Smooth muscle cell of the brain vasculature (primary cell): Measurements from ENCODE around the gene IGF2R.
A peak's percentile ranks its signal among the peaks of the same experiment; 100 is the strongest.
"Not testable (repeated sequence)": the region's sequence is repeated elsewhere in the genome, so short reads cannot be mapped to it uniquely, and the experiment has no call there.

ENCODE experiments used
- DNase-seq: peaks from one replicate; pipeline ENCODE4 v3.0.0-alpha.2; 2012; ENCODE audit warnings: low read depth, low spot score

IGF2R gene

DNA sequence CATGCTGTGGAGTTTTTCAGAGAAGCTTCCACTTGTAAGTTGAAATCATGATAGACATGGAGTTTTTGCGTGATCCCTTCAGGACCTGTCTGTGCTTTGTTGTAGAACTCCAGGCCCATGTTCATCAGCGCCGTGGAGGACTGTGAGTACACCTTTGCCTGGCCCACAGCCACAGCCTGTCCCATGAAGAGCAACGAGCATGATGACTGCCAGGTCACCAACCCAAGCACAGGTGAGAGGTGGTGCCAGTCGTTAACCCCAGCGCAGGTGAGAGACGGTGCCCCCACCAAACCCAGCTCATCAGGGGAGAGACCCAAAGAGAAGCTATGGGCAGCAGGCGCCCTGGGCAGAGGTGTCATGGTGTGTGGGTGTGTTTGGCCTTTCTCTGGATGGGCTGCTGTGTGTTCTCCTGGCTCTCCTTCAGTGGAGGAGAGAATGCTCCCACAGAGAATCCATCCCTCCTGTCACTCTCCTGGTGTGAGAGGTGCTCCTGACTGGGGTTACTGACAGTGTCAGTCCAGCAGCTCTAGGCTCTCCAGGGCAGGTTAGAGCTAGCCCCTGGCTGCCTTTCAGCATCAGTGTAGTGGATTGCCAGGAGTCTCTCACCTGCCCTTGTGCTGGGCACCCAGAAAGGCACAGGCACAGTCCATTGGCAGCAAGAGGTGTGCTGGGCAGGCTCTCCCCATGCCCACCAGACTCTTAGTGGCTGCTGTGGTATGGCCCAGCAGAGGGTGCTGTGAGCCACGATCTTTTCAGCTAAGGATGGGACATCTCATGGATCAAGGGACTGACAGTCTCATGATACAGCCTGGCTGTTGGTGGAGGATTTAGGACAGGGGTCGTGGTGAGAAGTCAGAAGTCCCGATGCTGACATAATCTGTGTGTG, 103.2 kb downstream of the IGF2R start:
- DNase-seq, result no peak

GRCh38 chr6:160073272-160073671, 104.4 kb downstream of the IGF2R start:
- DNase-seq, result no peak

- DNase-seq, result no peak
These were observed 107.1 kb downstream of the IGF2R start for GRCh38 chr6:160076009-160076408.

DNA sequence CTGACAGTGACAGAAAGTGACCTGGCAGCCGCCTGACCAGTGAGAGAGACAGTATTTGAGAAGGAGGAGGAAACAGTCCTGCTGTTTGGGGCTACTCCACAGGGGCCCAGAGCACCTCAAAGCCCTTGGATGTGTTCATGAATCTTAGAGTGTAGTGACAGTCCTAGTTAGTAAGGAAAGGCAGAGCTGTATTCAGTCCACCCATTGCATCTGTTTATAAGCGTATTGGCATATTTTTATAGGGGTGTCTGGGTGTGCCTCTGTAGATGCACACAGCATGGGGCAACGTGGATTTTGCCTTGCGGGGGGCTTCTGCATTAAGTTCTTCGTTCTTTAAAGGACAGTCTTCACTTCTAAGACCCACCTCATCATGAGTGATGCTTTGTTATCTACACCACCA, 108.1 kb downstream of the IGF2R start:
- DNase-seq, result no peak

DNA sequence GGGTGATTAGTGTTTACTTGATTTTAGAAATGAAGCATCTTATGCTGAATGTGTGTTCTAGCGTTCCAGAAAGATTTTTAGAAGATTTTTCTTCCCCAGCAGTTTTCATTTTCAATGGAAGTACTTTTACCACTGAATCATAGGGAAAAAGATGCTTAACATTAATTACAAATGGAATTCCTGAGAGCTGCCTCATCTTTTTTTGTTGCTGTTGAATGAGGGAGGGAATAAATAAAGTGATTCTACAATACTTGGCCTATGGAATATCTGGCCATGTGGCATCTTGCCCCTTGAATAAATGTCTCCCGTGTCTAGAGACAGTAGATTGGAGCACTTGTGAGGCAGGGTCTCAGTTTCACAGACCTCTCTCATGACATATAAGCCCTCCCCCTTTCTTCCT, 108.6 kb downstream of the IGF2R start:
- no peak for DNase-seq

GRCh38 chr6:160078883-160079685, 110.2 kb downstream of the IGF2R start:
- DNase-seq, result no peak

GRCh38 chr6:160079686-160080043, 110.8 kb downstream of the IGF2R start:
- DNase-seq, result no peak

DNA sequence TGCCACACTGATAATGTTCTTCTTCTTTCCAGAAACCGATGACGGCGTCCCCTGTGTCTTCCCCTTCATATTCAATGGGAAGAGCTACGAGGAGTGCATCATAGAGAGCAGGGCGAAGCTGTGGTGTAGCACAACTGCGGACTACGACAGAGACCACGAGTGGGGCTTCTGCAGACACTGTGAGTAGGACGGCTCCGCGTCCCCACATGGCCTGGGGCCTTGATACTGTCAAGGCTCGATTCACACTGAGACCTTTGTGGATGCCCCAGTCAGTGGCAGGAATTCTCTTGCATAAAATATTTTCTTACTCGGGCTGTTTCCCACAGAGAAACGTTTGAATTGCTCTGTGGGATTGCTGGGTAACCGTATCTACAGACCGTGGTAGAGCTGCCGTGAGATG, 111.2 kb downstream of the IGF2R start:
- no peak for DNase-seq

- no peak for DNase-seq
These were observed 112.5 kb downstream of the IGF2R start for GRCh38 chr6:160081398-160081797.

- DNase-seq, result no peak
These were observed 113.7 kb downstream of the IGF2R start for GRCh38 chr6:160082627-160083026.

DNA sequence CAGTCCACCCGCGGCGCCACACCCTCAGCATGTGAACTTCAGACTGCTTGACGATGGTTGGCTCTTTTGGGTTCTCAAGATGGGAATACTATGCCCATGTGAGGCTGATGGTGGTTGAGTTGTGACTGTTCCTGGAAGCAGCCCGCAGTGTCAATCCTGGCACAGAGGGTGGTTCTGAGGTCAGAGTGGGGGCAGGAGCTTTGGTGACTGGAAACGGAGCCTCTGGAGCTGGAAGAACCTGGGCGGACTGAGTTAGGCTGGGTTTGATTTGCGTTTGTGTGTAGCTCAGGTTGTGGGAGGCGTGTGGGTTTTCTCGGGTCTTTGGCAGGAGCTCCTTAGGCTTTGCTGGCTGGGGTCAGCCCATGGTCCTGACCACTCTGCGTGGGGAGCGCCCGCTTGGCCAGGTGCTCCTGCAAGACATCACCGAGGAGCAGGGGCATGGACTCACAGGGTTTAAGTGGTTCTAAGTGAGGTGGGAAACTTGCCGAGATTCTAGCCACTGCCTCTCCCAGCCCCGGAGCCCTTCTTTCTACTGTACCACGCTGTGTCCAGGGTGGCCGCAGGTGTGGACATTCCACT, 115.4 kb downstream of the IGF2R start:
- DNase-seq, result no peak

GRCh38 chr6:160085226-160085625, 116.3 kb downstream of the IGF2R start:
- DNase-seq, result no peak

- no peak for DNase-seq
These were observed 117.0 kb downstream of the IGF2R start for GRCh38 chr6:160085713-160086505.

DNA sequence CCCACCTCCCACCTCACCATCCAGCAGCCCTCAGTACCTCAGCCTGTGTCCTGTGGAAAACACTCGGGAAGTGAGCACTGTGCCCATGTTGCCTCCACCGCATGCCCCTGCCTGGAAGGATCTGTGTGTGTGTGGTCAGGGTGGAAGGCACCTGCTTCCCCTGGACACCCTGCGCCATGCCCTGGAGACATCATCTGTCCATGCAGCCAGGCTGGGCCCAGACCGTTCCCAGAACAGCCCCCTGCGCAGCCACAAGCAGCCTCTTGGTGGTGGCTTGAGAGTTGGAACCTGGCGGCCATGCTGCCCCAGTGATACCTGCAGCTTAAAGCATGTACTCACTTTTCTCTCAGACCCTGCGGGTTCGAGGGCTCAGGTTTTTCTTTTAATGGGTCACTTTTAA, 117.9 kb downstream of the IGF2R start:
- no peak for DNase-seq

DNA sequence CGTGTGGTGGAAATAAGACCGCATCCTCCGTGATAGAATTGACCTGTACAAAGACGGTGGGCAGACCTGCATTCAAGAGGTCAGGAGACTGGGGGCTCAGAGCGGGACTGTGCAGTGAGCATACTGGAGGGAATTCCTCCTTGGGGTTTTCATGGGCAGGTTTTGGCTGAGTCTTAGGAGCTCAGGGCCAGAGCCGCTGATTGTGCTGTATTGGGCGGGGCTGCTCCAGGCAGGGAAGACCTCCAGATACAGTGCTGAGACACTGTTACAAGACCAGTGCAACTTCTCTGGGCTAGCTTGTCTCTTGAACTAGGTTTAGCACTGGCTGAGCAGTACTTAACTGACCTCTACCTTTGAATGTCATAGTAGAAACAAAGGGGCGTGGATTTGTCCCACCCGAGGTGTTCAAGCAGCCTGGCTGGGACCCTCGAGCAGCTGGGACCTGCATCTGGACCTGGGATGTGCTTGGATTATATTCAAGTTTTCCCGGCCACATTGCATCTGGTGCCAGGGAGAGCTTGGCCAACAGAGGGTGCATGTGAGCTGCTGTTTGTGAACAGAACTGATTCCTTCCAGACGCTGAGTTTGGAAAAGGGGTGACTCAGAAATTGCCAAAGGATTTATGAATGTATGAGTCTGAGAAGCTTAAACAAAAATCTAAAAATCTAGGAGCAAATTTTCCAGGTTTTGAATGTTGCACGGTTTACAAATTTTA, 119.3 kb downstream of the IGF2R start:
- DNase-seq, result peak; percentile 39

GRCh38 chr6:160088784-160089533, 120.1 kb downstream of the IGF2R start:
- no peak for DNase-seq

GRCh38 chr6:160089534-160089897, 120.6 kb downstream of the IGF2R start:
- DNase-seq, result no peak

GRCh38 chr6:160090442-160091239, 121.8 kb downstream of the IGF2R start:
- not testable (repeated sequence) for DNase-seq

DNA sequence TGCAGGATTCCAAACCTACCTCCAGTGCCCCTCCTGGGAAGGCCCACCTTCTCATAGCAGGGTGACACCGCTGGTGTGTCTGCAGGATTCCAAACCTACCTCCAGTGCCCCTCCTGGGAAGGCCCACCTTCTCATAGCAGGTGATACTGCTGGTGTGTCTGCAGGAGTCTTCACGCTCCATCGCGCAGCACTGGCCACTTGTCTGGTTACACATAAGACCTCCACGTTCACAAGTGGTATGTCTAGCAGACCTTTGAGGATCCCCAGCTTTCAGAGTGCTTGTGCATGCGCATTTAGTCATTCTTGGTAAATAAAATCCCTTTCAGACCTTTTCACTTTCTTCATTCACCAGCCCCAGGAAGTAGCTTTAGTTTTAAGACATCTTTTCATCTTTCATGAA, 123.3 kb downstream of the IGF2R start:
- not testable (repeated sequence) for DNase-seq

- no peak for DNase-seq
These were observed 123.7 kb downstream of the IGF2R start for GRCh38 chr6:160092602-160093001.
